WTC11 (cell line): ENCODE measurements around the gene TBC1D17. TPM values are rescaled to one million over a fixed set of nuclear protein-coding genes. Genes with fewer than 3 reads are reported as not detected.

Source experiments
- ATF1 ChIP-seq: sonication (generic); formaldehyde crosslinking; IDR thresholded peaks from 2 replicates; pipeline ENCODE4 v1.8.1; 2023; ENCODE audit warnings: mild to moderate bottlenecking, moderate library complexity, missing genetic modification reagents
- ATF2 ChIP-seq: sonication (generic); formaldehyde crosslinking; IDR thresholded peaks from 2 replicates; pipeline ENCODE4 v1.8.1; 2022; ENCODE audit warnings: low read depth, missing genetic modification reagents, borderline replicate concordance
- ATF3 ChIP-seq: sonication (generic); formaldehyde crosslinking; conservative IDR thresholded peaks from 2 replicates; pipeline ENCODE4 v1.8.1; 2022; ENCODE audit warnings: mild to moderate bottlenecking, missing genetic modification reagents
- CREB1 ChIP-seq: sonication (generic); formaldehyde crosslinking; IDR thresholded peaks from 2 replicates; pipeline ENCODE4 v1.8.0; 2023; ENCODE audit warnings: mild to moderate bottlenecking, missing genetic modification reagents
- CTCF ChIP-seq: fragments of 200-600 bp; IDR thresholded peaks from 2 replicates; pipeline ENCODE4 v1.8.0; 2022; ENCODE audit warnings: antibody characterized with exemption
- E2F4 ChIP-seq: sonication (generic); formaldehyde crosslinking; IDR thresholded peaks from 2 replicates; pipeline ENCODE4 v1.8.1; 2022; ENCODE audit warnings: low read depth, mild to moderate bottlenecking, moderate library complexity, missing genetic modification reagents, borderline replicate concordance
- ESRRA ChIP-seq: sonication (generic); formaldehyde crosslinking; IDR thresholded peaks from 2 replicates; pipeline ENCODE4 v1.8.1; 2022; ENCODE audit warnings: mild to moderate bottlenecking, missing genetic modification reagents, borderline replicate concordance
- FOXP1 ChIP-seq: sonication (generic); formaldehyde crosslinking; IDR thresholded peaks from 2 replicates; pipeline ENCODE4 v1.8.0; 2022; ENCODE audit warnings: missing genetic modification reagents, mild to moderate bottlenecking, moderate library complexity, borderline replicate concordance
- GTF2I ChIP-seq: fragments of 250-450 bp; sonication (Bioruptor Pico); conservative IDR thresholded peaks from 2 replicates; pipeline ENCODE4 v1.4.0; 2021; ENCODE audit warnings: mild to moderate bottlenecking
- HMGA2 ChIP-seq: fragments of 250-450 bp; sonication (Bioruptor Pico); IDR thresholded peaks from 2 replicates; pipeline ENCODE4 v1.4.0; 2021; ENCODE audit warnings: mild to moderate bottlenecking, moderate library complexity
- JUN ChIP-seq: sonication (generic); formaldehyde crosslinking; IDR thresholded peaks from 2 replicates; pipeline ENCODE4 v1.8.0; 2023; ENCODE audit warnings: mild to moderate bottlenecking, missing genetic modification reagents
- MXD4 ChIP-seq: fragments of 250-450 bp; sonication (Bioruptor Pico); IDR thresholded peaks from 2 replicates; pipeline ENCODE4 v1.8.0; 2021; ENCODE audit warnings: mild to moderate bottlenecking, moderate library complexity, borderline replicate concordance
- MYBL2 ChIP-seq: sonication (generic); formaldehyde crosslinking; IDR thresholded peaks from 2 replicates; pipeline ENCODE4 v1.8.1; 2023; ENCODE audit warnings: mild to moderate bottlenecking, moderate library complexity, missing genetic modification reagents
- PRDM15 ChIP-seq: sonication (generic); formaldehyde crosslinking; IDR thresholded peaks from 2 replicates; pipeline ENCODE4 v1.8.0; 2022; ENCODE audit warnings: missing genetic modification reagents
- USF2 ChIP-seq: sonication (generic); formaldehyde crosslinking; IDR thresholded peaks from 2 replicates; pipeline ENCODE4 v1.8.1; 2023; ENCODE audit warnings: mild to moderate bottlenecking, missing genetic modification reagents, moderate library complexity
- ZMAT4 ChIP-seq: fragments of 250-450 bp; sonication (Bioruptor Pico); IDR thresholded peaks from 2 replicates; pipeline ENCODE4 v1.9.0; 2021; ENCODE audit warnings: mild to moderate bottlenecking
- ZNF121 ChIP-seq: sonication (generic); formaldehyde crosslinking; IDR thresholded peaks from 2 replicates; pipeline ENCODE4 v1.8.0; 2023; ENCODE audit warnings: missing genetic modification reagents
- ZNF138 ChIP-seq: sonication (generic); formaldehyde crosslinking; conservative IDR thresholded peaks from 2 replicates; pipeline ENCODE4 v1.8.1; 2022; ENCODE audit warnings: mild to moderate bottlenecking, moderate library complexity, missing genetic modification reagents
- ZNF416 ChIP-seq: fragments of 250-450 bp; sonication (Bioruptor Pico); IDR thresholded peaks from 2 replicates; pipeline ENCODE4 v1.9.0; 2021; ENCODE audit warnings: mild to moderate bottlenecking, inconsistent platforms
- ZNF423 ChIP-seq: fragments of 250-450 bp; sonication (Bioruptor Pico); IDR thresholded peaks from 2 replicates; pipeline ENCODE4 v2.1.2; 2022; ENCODE audit warnings: mild to moderate bottlenecking, moderate library complexity
- ZSCAN18 ChIP-seq: fragments of 250-450 bp; sonication (Bioruptor Pico); IDR thresholded peaks from 2 replicates; pipeline ENCODE4 v2.1.2; 2022; ENCODE audit warnings: mild to moderate bottlenecking, moderate library complexity
- total RNA-seq: library from RNA; stranded (reverse); gene quantifications from 3 replicates; pipeline ENCODE4 v1.2.3, GENCODE V29; 2021

The TBC1D17 gene
- total RNA-seq, 1 experiment from 2014 or later = 52.8 TPM

GRCh38 chr19:49889687-49890348, 12.3 kb downstream of the TBC1D17 start (continued):
- TF ChIP-seq MXD4 (no peak), PRDM15 (peak; percentile 82), CTCF (peak; percentile 66; the same call in 1 of the 2 replicates), USF2 (peak; percentile 85), E2F4 (peak; percentile 97), ZNF423 (no peak), MYBL2 (CRISPR knock-in tag) (peak; percentile 99), CREB1 (CRISPR knock-in tag) (peak; percentile 100), JUN (CRISPR knock-in tag) (peak; percentile 99), ZNF416 (CRISPR knock-in tag) (no peak), FOXP1 (CRISPR knock-in tag) (peak; percentile 100), HMGA2 (CRISPR knock-in tag) (no peak), ZNF138 (peak; percentile 100), ATF3 (CRISPR knock-in tag) (peak; percentile 96), ATF1 (peak; percentile 99), GTF2I (CRISPR knock-in tag) (no peak), ZSCAN18 (0 out of 2 replicates have a peak, but pooled peaks have one; percentile 5), ZNF121 (CRISPR knock-in tag) (peak; percentile 82; the same call in 1 of the 2 replicates), ZMAT4 (CRISPR knock-in tag) (no peak), ESRRA (CRISPR knock-in tag) (peak; percentile 99), ATF2 (CRISPR knock-in tag) (peak; percentile 97)
- TF ChIP-seq, all 79 proteins: peak for 57
